ENCODE data around the gene CDK8.

GRCh38 chr13:26422036-26422435, 168.1 kb downstream of the CDK8 start:
- TF ChIP-seq CTCF (IDR thresholded peaks at IDR 0.05) (no peak), POLR2A (IDR thresholded peaks at IDR 0.05) (no peak), POLR2AphosphoS5 (IDR thresholded peaks at IDR 0.05) (no peak)
